Inferior parietal cortex (tissue), 1 donor: ENCODE results near the gene LIMCH1.

Source experiments
- DNase-seq: peaks from one replicate; pipeline ENCODE4 v3.0.0-alpha.2; 2016; ENCODE audit errors: extremely low spot score

LIMCH1 gene

GRCh38 chr4:41528512-41529205 lies 9.3 kb upstream of the LIMCH1 start:
- DNase-seq, result no peak

GRCh38 chr4:41530741-41531140 lies 7.2 kb upstream of the LIMCH1 start:
- no peak for DNase-seq

- DNase-seq, result no peak
Measured at GRCh38 chr4:41532336-41532735, 5.6 kb upstream of the LIMCH1 start.

GRCh38 chr4:41532882-41533281 lies 5.1 kb upstream of the LIMCH1 start:
- DNase-seq, result no peak

GRCh38 chr4:41533680-41534079 lies 4.3 kb upstream of the LIMCH1 start:
- DNase-seq, result no peak

- DNase-seq, result no peak
Measured at GRCh38 chr4:41534404-41534803, 3.6 kb upstream of the LIMCH1 start.

GRCh38 chr4:41535911-41536371 lies 2.0 kb upstream of the LIMCH1 start:
- no peak for DNase-seq

GRCh38 chr4:41537292-41537890 lies 566 bp upstream of the LIMCH1 start:
- DNase-seq, result no peak

GRCh38 chr4:41538887-41539498 lies 1.0 kb downstream of the LIMCH1 start:
- peak; percentile 69 for DNase-seq

- no peak for DNase-seq
Measured at GRCh38 chr4:41539711-41540110, 1.8 kb downstream of the LIMCH1 start.

GRCh38 chr4:41540687-41541086 lies 2.7 kb downstream of the LIMCH1 start:
- no peak for DNase-seq

GRCh38 chr4:41541687-41542094 lies 3.7 kb downstream of the LIMCH1 start:
- peak; percentile 55 for DNase-seq

GRCh38 chr4:41542526-41543275 lies 4.7 kb downstream of the LIMCH1 start:
- no peak for DNase-seq

- DNase-seq, result peak; percentile 42
Measured at GRCh38 chr4:41545238-41545637, 7.3 kb downstream of the LIMCH1 start.

- DNase-seq, result no peak
Measured at GRCh38 chr4:41546638-41547037, 8.7 kb downstream of the LIMCH1 start.

GRCh38 chr4:41548305-41548880 lies 10.4 kb downstream of the LIMCH1 start:
- no peak for DNase-seq

- DNase-seq, result no peak
Measured at GRCh38 chr4:41549478-41549877, 11.5 kb downstream of the LIMCH1 start.

- DNase-seq, result no peak
Measured at GRCh38 chr4:41550308-41550707, 12.4 kb downstream of the LIMCH1 start.

GRCh38 chr4:41551536-41551935 lies 13.6 kb downstream of the LIMCH1 start:
- no peak for DNase-seq

GRCh38 chr4:41554905-41555304 lies 16.9 kb downstream of the LIMCH1 start:
- no peak for DNase-seq

- no peak for DNase-seq
Measured at GRCh38 chr4:41556526-41556925, 18.6 kb downstream of the LIMCH1 start.

GRCh38 chr4:41559940-41560516 lies 22.1 kb downstream of the LIMCH1 start:
- peak; percentile 49 for DNase-seq
